SIG-M5 (cell line): ENCODE data around the gene PDE4B.

Experiments
- DNase-seq: peaks from one replicate; lab custom pipeline; 2025; lab: John Stamatoyannopoulos, UW

Gene PDE4B

DNA sequence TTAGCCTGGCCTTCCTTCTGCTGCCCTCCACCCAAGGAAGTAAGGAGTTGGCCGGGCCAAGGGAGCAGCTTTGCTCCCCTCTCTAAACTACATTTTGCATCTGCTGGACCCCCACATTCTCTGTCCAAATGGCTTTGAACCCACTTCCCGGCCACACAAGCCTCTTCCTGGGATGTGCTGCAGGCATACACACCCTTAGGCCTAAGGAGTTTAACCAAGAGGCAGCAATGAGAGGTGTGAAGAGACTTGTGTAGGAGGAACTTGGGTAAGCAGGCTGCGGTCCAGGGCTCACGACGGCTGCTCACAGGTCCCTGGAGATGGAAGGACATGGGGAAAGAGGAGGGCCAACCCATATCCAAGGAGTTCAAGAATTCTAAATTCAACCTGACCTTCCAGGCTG, 544.6 kb downstream of the PDE4B start:
- DNase-seq = no peak

DNA sequence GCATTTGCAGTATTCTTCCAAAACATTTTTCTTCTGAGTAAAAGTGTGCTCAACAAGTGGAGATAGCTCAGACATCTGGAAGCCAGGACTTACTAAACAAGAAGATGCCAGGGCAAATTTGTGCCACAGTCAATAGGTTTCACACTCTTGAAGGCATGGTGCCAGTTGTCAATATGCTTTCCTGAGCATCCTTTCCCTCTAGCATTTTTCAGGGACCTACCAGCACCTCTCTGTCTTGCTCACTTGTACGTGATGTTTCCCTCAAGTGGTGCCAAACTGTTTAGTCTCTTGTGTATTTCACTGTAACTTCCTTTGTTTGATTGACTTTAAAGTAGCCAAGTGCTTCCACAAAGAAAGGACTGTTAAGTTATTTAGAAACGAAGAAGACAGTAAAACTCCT, 547.2 kb downstream of the PDE4B start:
- DNase-seq = no peak

DNA sequence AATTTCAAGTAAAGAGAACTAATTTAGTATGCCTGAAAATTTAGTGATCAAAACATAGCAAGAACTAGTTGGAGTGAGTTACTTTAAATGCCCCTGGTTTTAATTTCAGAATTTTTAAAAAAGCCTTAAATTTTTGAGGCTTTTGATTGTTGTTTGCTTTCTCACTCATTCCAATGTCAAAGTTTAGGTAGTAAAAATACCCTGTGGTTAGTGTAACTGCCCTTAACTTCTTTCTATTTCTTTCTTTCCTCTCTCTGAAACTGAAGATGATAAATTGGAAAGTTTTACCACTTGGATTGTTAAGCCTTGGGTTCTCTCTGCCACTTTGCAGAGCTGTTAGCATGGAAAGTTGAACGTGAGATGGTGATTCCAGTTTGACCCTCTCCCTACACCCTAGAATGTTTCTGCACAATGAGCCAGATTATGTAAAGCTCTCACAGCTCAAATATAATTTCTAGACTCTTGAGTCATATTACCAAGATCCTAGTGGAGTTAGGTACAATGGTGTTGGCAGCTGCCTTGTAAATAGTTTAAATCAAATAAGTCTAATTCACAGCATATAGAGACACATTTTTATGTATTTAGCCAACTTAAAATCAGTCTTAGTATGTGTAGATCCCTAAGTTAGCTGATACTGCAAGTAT, 548.9 kb downstream of the PDE4B start:
- DNase-seq = no peak

DNA sequence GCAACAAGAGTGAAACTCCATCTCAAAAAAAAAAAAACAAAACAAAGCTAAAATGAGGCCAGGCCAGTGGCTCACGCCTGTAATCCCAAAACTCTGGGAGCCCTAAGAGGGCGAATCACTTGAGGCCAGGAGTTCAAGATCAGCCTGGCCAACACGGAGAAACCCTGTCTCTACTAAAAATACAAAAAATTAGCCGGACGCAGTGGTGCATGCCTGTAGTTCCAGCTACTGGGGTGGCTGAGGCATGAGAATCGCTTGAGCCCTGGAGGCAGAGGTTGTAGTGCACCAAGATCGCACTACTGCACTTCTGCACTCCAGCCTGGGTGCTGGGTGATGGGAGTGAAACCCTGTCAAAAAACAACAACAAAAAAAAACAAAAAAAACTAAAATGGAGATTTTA, 550.0 kb downstream of the PDE4B start:
- DNase-seq = no peak

DNA sequence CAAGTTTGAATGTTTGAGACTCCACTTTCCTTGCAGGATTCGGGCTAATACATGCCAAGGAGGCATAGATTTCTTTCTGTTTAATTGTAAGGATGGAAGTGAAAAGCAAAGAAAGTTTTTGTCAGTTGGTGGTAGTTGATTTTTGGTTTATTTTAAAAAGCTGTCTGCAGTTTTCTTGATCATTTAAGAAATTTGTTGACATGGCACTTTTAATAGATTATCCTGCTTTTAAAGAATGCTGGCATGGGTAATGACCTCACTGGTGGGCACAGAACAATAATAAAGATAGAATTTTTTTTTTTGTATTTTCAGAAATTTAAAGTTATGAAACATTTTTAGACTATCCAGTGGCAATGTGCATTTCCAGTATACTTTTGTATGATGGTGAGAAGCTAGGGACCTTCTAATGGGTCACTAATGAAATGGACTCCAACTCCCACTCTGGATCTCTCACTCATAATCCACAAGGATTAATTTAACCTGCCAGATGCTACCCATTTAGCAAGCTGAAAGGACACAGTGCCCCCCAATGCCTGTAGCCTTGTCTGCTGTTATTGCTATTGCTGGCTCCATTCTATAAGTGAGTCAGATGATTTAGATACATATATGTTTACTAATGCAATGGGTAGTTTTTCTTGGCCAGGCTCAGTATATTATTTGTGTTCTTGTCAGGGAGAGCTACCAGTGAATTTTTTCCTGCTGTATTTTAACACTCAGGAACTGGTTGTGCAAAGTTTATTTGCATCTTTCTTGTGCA, 551.1 kb downstream of the PDE4B start:
- DNase-seq = no peak

DNA sequence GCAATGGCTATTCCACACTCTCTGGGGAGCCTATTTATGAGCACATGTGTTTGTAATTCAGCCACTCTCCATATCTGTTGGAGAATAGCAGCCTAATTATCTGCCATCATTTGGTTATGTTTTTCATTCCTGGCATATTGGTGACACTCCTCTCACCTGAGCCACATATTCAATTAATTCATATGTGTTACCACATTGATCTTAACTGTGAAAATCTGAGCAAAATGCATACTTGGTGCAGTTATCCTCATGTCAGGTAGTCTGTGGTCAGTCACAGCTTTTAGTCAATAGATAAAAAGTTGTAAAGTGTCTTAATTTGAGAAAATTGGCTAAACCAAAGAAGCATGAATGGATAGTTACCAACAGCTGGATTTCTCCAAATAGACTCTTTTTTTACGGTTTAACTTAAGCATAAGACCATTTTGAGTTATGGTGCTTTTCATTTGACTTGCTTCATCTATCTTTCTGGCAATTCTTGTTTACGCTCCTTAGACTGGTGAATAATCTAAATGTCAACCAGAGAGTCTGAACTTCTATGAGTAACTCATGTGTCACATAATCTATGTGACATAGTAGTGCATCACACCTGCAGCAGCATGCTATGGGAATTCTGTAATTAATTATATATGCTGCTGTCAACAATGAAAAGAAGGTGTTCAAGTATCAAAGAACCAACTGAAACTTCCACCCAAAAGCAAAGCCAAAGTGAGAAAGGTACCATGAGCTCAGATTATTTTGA, 553.5 kb downstream of the PDE4B start:
- DNase-seq = no peak

DNA sequence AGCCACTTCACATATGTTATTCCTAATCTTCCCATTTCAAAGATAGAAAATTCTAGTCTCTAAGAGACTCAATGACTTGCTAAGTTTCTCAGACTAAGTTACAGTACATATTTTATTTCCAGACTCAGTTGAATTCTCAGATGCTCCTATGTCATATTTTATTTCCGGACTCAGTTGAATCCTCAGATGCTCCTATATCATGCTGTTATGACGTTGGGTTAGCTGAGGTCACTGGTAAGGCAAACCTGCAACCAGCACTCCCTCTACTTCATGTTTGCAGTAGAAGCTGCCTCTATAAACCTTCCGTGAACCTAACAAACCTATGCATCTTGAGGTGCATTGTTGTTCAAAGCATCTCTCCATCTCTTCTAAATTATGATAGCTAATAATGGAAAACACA, 554.2 kb downstream of the PDE4B start:
- no peak for DNase-seq

DNA sequence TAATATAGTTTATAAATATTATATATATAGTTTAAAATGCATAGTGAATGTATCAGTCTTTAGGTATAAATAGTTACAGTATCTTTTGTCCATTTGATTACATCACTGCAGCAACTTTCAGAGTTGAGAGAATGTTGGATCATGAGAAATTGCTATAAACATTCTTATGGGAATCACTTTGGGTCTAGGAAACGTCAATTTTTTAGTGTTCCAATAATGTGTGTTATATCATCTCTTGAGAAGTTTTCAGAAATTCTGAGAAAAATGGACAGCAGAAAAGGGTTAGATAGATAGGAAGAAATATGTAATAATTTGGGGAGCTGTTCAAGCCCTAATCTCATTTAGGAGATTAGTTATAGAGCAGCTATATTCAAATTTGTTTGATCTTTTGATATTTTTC, 556.1 kb downstream of the PDE4B start:
- no peak for DNase-seq

DNA sequence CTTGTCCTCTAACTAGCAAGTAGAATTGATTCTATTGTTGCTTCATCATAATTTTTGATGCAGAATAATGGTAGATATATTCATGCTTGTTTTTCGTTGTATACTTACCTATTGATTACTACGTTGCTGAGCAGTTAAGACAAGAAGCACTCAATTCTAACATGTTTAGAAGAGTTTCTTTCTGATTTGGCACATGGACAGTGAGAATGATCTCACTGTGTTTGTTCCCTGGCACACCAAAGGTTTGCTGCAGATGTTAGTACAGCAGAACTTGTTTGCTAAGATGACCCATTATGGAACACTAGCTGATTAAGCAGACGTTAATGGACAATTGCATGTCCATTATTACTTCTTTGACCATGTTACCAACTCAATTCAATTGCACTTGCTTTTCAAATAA, 556.5 kb downstream of the PDE4B start:
- DNase-seq = no peak

DNA sequence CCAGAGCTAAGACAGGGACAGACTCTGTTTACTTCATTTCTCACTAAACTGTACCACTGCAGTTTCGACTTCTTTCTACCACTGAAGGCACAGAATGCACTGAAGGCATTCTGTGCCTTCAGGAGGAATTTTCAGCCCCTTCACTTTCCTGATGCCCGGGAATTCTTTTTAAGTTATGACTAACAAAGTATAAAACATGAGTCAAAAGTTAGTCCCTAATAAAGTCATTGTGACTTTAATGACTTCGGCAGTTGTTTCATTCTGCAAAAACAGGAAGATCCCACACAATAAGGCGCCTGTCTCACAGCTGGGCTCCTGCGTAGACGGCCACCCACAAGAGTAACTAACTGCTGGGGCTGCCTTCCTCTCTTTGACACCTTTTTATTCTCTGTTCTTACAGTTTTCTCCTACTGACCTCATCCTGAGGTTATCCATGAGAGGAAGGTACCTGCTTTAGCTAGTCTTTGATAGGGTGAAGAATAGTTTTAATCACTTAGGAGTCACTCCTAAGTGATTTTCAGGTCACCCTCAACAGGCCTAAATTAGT, 557.4 kb downstream of the PDE4B start:
- no peak for DNase-seq

DNA sequence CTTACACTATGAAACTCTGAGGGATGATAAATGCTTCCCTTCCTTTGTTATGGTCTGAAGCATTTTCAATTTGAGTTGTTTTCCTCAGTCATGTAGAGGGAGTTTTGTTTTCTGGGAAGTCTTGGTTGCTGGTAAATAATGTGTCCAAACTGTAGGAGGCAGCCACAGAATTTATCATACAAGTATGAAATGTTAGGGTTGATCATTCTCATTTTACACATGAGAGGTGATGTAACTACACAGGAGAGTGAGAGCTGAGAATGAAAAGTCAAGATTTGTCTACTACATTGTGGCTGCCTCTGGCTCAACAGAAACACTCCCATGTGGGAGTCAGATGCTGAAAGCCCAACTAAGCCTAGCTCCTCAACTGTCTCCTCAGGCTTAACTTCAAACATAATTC, 558.8 kb downstream of the PDE4B start:
- no peak for DNase-seq

DNA sequence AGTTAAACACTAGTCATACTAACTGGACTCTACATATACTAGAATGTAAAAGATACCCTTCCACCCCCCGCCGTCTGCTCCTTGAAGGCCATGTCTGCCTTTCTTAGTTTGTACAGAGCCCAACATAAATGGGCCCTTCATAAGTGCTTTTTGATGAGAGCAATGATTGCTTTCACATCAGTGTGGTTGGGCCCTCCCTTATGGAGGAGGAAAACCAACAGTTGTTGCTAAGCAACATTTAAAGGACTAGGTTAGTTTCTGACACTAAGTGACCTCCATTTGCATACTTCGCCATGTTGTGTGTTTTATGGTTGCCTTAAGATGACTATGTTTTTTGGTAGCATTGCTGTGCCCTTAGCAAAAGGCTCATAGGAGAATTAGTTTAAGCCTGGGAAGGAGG, 559.2 kb downstream of the PDE4B start:
- no peak for DNase-seq

DNA sequence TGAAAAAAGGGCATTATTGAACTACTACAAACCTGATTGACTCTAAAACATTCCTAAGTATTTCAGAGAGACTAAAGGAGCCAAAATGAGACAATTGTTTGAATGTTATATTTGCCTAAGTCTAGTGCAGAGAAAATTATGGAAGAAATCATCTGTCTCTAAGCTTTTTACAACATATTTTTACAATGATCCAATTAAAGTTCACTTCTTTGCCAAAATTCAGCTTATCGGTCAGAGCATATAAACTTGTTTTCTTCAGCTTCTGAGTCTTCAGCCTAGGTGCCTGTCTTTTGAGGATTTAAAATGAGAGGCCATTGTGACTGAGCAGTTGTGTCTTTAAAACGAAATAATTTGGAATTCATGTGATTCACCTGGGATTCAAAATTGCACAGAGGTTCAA, 560.1 kb downstream of the PDE4B start:
- no peak for DNase-seq

DNA sequence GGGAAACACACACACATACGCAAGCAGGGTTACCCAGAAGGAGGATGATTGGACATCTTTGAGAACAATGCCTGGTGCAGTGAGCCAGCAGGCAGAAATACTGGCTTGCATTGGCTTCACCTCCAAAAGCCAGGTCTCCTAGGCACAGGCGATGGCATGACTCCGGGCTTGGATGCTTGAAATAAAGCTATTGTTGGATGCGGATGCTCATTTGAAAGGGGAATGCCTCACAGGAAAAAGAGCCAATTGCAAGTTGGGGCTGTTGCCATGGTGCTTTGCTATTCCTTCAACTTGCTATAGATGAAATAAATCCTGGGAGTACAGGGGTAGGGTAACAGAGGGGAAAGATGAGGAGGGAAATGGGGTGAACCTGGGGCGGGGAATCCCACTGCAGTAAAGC, 560.6 kb downstream of the PDE4B start:
- DNase-seq = no peak

DNA sequence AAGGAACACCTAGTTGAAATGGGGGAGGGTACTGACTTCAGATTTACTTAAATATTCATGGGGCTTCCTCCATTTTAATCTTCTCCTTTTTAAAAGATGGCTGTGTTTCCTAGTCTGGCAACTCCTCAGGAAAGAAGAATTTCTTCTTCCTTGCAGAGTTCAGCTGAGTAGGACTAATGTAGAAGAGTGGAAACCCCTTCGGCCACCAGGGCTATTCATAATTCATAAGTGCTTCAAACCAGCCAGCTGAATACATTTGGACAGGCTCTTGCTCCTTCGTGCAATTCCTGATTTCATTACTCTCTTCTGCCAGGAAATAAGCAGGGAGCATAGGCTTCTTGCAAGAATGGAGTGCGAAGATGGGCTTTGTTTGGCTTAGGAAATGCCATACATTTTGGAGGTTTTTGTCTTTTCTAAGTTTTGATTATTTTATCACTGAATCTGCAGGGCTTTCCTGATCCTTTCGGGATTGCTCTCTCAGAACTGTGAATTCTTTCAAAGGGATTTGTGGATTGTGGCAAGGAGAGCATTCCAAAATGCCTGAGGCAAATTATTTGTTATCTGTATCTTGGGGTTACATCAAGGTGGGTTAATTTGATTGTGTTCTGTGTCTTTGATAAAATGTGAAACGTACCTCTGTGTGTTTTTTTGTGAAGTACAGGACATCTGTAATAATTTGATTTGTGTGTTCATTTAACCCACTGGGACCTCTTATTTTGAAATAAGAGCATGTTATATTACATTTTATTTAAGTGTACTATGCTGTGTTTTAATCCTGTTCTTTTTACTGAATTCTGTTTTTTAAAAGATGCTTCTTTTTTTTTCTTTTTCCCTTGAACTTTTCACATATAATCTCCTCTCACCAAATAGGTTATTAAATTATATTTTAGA, 561.9 kb downstream of the PDE4B start:
- DNase-seq = no peak

DNA sequence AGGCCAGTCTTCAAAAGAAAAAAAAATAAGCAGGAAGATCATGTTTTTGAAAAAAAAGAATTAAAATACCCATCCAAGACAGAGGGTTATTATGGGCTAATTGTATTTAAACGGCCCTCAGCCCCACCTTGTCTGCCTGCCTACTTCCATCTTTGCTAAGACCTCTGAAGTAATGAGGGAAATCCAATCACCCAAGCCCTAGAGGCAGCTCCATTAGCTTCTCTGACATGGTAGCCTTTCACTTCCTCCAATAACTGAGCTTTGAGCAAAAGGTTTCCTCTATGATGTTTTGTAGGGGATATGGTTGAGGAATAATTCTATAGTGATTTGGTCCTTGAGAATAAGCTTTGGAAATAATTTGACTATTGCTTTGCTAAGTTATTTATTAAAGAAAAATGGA, 563.1 kb downstream of the PDE4B start:
- DNase-seq = no peak

DNA sequence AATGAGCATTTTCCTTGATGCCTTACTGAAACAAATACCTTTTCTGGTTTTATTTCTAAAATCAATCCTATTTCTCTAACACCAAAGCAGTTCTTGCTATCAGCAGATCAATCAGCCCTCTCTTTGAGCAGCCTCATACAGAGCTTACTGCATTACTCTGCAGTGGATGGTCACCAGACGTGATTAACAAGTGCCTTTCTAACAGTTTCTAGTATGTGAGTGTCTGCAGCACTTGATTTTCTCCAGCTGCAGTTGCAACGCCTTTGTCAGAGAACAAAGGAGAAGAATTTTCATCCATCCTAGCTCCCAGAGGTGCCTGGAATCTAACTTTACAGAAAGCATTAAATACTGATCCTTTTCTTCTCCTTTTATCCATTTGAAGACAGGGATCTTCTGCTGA, 563.9 kb downstream of the PDE4B start:
- no peak for DNase-seq

DNA sequence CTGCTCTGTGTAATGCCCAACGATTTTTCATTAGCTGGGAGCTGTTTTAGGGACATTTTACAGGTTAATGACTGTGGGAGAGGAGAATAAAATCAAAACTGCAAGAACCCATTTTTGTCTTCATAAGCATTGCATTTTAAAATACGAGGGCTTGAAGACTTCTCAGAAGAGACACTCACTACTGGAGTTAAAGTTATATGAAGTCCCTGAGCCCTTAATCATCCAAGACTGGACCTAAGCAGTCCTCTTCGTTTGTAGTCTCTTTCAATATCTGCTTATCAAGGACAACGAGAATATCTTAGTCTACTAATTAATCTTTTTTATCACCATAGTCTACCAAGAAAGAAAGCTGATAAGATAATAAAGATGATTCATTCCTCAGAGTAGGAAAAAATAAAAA, 564.3 kb downstream of the PDE4B start:
- no peak for DNase-seq

DNA sequence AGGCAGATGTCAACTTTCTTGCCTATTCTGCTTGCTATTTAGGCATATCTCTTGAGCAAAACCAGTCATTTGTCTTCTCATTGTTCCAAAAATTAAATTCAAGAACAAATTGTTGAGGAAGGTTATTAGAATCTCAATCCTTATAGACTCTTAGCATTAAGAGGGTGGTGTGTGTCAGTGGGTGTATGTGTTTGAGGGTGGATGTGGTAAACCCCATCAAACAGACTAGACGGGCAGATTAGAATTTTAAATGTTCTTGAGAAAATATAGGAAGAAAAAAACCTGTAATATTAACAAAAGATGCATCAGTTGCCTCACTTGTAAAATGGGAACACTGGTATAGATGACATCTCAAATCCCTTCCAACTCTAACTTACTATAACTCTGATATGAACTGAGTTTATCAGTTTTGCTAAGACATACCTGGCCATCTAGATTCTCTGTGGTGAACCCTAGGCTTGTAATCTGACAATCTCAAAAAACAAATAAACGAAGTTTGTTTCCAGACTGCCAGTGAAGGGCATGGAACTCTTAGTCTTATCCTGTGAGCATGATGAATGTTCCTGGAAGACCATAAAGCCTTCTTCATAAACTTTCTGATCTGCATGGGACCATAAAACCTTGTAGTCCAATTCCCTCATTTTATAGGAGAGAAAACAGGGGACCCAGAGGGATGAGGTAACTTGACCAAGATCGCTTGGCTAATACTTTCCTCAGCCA, 564.9 kb downstream of the PDE4B start:
- no peak for DNase-seq

DNA sequence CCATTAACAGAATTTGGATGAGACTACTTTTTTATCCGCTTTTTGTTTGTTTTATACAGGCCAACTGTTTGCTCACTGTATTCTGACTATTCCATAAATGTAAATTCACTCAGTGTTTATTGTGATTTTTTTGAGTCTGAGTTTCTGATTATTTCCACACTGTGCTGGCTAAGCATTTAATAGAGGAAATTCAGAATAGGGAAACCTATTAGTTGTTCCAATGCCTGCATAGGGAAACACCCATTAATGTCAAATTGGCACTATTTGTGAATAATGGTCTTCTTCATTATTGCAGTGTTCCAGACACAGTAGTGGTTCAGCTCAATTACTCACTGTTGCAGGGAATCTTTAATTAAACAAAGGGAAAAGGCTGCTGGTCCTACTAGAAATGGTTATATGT, 566.6 kb downstream of the PDE4B start:
- DNase-seq = no peak

DNA sequence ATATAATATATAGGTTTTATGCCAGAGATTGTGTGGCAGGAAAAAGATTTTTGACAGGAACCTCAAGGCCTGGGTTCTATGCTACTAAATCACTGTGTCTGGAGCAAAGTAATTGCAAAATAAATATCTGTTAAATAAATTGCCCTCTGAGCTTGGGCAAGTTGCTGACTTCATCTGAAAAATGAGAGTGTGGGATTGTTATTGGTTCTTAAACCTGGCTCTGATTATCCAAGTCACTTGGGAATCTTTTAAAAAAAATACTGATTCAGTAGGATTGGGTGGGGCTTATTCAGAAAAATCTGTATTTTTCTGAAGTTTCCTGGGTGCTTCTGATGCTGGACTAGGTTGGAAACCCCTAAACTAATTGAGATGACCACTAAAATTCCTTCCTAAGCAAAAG, 567.1 kb downstream of the PDE4B start:
- no peak for DNase-seq
